A549 (cell line): ENCODE results near the gene CUZD1.

Experiments
- CTCF ChIP-seq: fragments of >200 bp; sonication (Bioruptor Twin); formaldehyde crosslinking; IDR thresholded peaks from 3 replicates; pipeline ENCODE4 v1.5.1; 2016
- ESRRA ChIP-seq: fragments of 150-350 bp; IDR thresholded peaks from 2 replicates; pipeline ENCODE4 v1.6.1; 2014; ENCODE audit warnings: mild to moderate bottlenecking, low read length, borderline replicate concordance
- FOSL2 ChIP-seq, 2 experiments: fragments of 450-650 bp in 1 of 2; fragments of >200 bp in 1 of 2; sonication (Bioruptor Twin) in 1 of 2; formaldehyde crosslinking; IDR thresholded peaks; 2 replicates each; pipeline versions ENCODE4 v1.5.0 to v1.6.1; 2016 to 2020; ENCODE audit warnings: mild to moderate bottlenecking in 1 of 2, moderate library complexity in 1 of 2
- HMGXB4 ChIP-seq: fragments of 250-450 bp; sonication (Bioruptor Pico); IDR thresholded peaks from 2 replicates; pipeline ENCODE4 v1.5.0; 2021; ENCODE audit warnings: mild to moderate bottlenecking, moderate library complexity, borderline replicate concordance
- HOXA7 ChIP-seq: fragments of 250-450 bp; sonication (Bioruptor Pico); IDR thresholded peaks from 2 replicates; pipeline ENCODE4 v1.5.0; 2020; ENCODE audit warnings: mild to moderate bottlenecking, moderate library complexity
- HOXB5 ChIP-seq: fragments of 250-450 bp; sonication (Bioruptor Pico); IDR thresholded peaks from 2 replicates; pipeline ENCODE4 v1.5.0; 2020; ENCODE audit warnings: mild to moderate bottlenecking, moderate library complexity
- MAX ChIP-seq: IDR thresholded peaks from 2 replicates; pipeline ENCODE4 v1.6.1; 2012
- POLR2A ChIP-seq: IDR thresholded peaks from 2 replicates; pipeline ENCODE4 v1.6.1; 2012; ENCODE audit warnings: mild to moderate bottlenecking, low read length
- SREBF2 ChIP-seq: fragments of 450-650 bp; IDR thresholded peaks from 2 replicates; pipeline ENCODE4 v1.6.1; 2014; ENCODE audit warnings: mild to moderate bottlenecking, moderate library complexity
- TFCP2L1 ChIP-seq: fragments of 250-450 bp; sonication (Bioruptor Pico); IDR thresholded peaks from 2 replicates; pipeline ENCODE4 v1.5.0; 2021; ENCODE audit warnings: mild to moderate bottlenecking

GRCh38 chr10:122864901-122865300 lies 19.2 kb upstream of the CUZD1 start:
- TF ChIP-seq POLR2A (no peak), CTCF (no peak), HMGXB4 (CRISPR knock-in tag) (no peak), SREBF2 (no peak), HOXB5 (CRISPR knock-in tag) (no peak), ESRRA (no peak), MAX (no peak), FOSL2 (IDR thresholded peaks at IDR 0.05) (peak; percentile 69; the same call in 1 of the 2 replicates), FOSL2 (CRISPR knock-in tag; IDR thresholded peaks at IDR 0.05) (peak; percentile 84), TFCP2L1 (CRISPR knock-in tag) (no peak), HOXA7 (CRISPR knock-in tag) (no peak)
